MCF 10A (cell line): Measurements from ENCODE around the gene FOXP4. TPM values are rescaled to one million over a fixed set of nuclear protein-coding genes. Genes with fewer than 3 reads are reported as not detected.

Source experiments
- BruUV-seq: library from RNA; stranded (reverse); fragments of 400-500 nt; replicated peaks from 2 replicates; lab custom pipeline; 2021; lab: Mats Ljungman, UMichigan
- CTCF ChIA-PET: fragments of 300-600 bp; sonication (Branson Sonifier 250); formaldehyde crosslinking; extraction: SDS; loops from one replicate; lab custom pipeline; 2021; ENCODE audit warnings: antibody characterized with exemption, inconsistent platforms; lab: Yijun Ruan, JAX
- POLR2A ChIA-PET: fragments of 300-600, 350-650 bp; sonication (Branson Sonifier 250); formaldehyde crosslinking; extraction: SDS; loops from one replicate; lab custom pipeline; 2020; ENCODE audit warnings: antibody characterized with exemption, inconsistent platforms; lab: Yijun Ruan, JAX
- DNase-seq: peaks from one replicate; pipeline ENCODE4 v3.0.0-alpha.2; 2018; ENCODE audit not compliant: unreplicated experiment
- H3K27ac Mint-ChIP-seq: one replicate; pipeline ENCODE4 v1.8.0; 2022; ENCODE audit warnings: mild to moderate bottlenecking, low read depth, mixed read lengths; ENCODE audit not compliant: unreplicated experiment
- H3K27me3 Mint-ChIP-seq: one replicate; pipeline ENCODE4 v1.8.0; 2022; ENCODE audit warnings: mixed read lengths; ENCODE audit not compliant: insufficient read depth, unreplicated experiment
- H3K36me3 Mint-ChIP-seq: one replicate; pipeline ENCODE4 v1.8.0; 2022; ENCODE audit warnings: mild to moderate bottlenecking, moderate library complexity, mixed read lengths; ENCODE audit not compliant: insufficient read depth, unreplicated experiment
- H3K4me1 Mint-ChIP-seq: one replicate; pipeline ENCODE4 v1.8.0; 2022; ENCODE audit warnings: mixed read lengths; ENCODE audit not compliant: insufficient read depth, unreplicated experiment
- H3K4me3 Mint-ChIP-seq: one replicate; pipeline ENCODE4 v1.8.0; 2022; ENCODE audit warnings: mild to moderate bottlenecking, moderate library complexity, mixed read lengths; ENCODE audit not compliant: unreplicated experiment
- H3K9me3 Mint-ChIP-seq: one replicate; pipeline ENCODE4 v1.8.0; 2022; ENCODE audit warnings: mixed read lengths; ENCODE audit not compliant: unreplicated experiment
- intact Hi-C: fragments of 100-400 bp; cut with micrococcal nuclease; formaldehyde crosslinking; loops from 2 replicates; pipeline ENCODE4 v1.14.1; 2022
- total RNA-seq: library from RNA; stranded (reverse); gene quantifications from 2 replicates; pipeline ENCODE4 v1.2.3, GENCODE V29; 2022
- TF ChIP-seq, protein P1 (sequence below): fragments of 200-600 bp; IDR thresholded peaks from one replicate; pipeline ENCODE4 v1.8.0; 2022; ENCODE audit warnings: antibody characterized with exemption, mild to moderate bottlenecking; ENCODE audit not compliant: unreplicated experiment

Gene FOXP4
- total RNA-seq, 1 experiment from 2014 or later, result 16.5 TPM

DNA sequence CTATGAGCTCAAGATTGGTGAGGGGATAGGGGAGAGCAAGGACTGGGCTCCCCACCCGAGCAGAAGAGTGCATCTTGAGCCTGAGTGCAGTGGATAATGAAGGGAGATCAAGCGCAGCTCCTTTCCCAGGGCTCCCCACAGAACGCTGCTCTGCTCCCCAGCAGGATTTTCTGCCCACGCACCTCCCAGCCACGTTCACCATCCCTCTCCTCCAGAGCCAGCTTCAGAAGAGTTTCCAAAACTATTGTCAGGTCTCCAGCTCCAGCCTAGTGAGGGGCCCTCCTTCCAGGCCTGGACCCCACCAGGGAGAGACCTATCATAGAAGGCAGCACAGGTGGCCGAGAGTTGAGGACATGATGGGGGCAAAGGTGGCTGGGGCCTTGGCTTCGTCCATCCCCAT is 34.5 kb downstream of the FOXP4 start:
- H3K4me3 Mint-ChIP-seq, result no peak overlapping the region
- TF ChIP-seq, protein P1, sequence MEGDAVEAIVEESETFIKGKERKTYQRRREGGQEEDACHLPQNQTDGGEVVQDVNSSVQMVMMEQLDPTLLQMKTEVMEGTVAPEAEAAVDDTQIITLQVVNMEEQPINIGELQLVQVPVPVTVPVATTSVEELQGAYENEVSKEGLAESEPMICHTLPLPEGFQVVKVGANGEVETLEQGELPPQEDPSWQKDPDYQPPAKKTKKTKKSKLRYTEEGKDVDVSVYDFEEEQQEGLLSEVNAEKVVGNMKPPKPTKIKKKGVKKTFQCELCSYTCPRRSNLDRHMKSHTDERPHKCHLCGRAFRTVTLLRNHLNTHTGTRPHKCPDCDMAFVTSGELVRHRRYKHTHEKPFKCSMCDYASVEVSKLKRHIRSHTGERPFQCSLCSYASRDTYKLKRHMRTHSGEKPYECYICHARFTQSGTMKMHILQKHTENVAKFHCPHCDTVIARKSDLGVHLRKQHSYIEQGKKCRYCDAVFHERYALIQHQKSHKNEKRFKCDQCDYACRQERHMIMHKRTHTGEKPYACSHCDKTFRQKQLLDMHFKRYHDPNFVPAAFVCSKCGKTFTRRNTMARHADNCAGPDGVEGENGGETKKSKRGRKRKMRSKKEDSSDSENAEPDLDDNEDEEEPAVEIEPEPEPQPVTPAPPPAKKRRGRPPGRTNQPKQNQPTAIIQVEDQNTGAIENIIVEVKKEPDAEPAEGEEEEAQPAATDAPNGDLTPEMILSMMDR, result no peak
- intact Hi-C loops, result no loop called here
- no TSS peak for BruUV-seq
- peaks cover 15% of the 10 kb centered on the region for H3K36me3 Mint-ChIP-seq
- ChIA-PET CTCF (interaction anchor here (0.6 to 3.8 kb wide), 4 partner anchors 22 to 213 kb away, joined by 3 to 16 read pairs (median 8); no protein-coding TSS in a partner anchor), POLR2A (interaction anchor here (1.0 kb wide), 1 partner anchor 36 kb away, joined by 3 read pairs; no protein-coding TSS in a partner anchor)
- H3K4me1 Mint-ChIP-seq, result peaks cover 37% of the 10 kb centered on the region
- H3K27me3 Mint-ChIP-seq, result no peaks in the 10 kb centered on the region
- no peak overlapping the region for H3K27ac Mint-ChIP-seq
- DNase-seq, result no peak
- H3K9me3 Mint-ChIP-seq, result no peaks in the 10 kb centered on the region

DNA sequence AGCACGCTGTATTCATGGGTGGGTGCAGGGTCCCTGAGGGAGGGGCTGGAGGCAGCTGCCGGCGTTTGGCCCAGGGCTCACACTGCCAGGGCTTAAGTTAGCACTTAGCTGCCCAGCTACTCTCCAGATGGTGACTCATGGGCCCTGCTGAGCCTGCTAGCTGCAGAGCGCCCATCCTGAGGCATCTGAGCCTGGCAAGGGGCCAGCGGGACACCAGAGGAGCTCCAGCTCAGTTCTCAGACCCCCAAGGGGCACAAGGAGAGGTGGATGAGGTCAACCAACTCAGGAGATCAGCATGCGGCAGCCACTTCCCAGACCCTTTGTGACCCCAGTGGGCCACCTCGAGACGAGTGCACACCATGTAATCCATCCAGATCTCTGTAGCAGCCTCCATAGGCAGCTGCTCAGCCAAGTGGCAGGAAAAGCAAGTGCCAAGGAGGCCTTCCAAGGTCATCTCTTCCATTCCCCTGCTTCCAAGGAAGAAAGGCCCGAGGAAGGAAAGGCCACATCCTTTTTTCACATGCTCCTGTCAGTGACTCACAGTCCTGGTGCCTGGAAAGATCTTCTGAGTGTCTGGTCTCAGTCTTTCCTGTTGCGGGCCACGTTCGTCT is 35.3 kb downstream of the FOXP4 start:
- Mint-ChIP-seq H3K27ac (peak overlapping the region; percentile 49), H3K4me1 (peaks cover 37% of the 10 kb centered on the region), H3K9me3 (no peaks in the 10 kb centered on the region), H3K4me3 (no peak overlapping the region), H3K27me3 (no peaks in the 10 kb centered on the region), H3K36me3 (peaks cover 15% of the 10 kb centered on the region)
- ChIA-PET POLR2A (no interaction called here), CTCF (interaction anchor here (0.6 to 3.8 kb wide), 4 partner anchors 21 to 213 kb away, joined by 3 to 16 read pairs (median 7); no protein-coding TSS in a partner anchor)
- BruUV-seq, result no TSS peak
- peak; percentile 87 for DNase-seq
- intact Hi-C loops, result no loop called here
- TF ChIP-seq, protein P1, result no peak

DNA sequence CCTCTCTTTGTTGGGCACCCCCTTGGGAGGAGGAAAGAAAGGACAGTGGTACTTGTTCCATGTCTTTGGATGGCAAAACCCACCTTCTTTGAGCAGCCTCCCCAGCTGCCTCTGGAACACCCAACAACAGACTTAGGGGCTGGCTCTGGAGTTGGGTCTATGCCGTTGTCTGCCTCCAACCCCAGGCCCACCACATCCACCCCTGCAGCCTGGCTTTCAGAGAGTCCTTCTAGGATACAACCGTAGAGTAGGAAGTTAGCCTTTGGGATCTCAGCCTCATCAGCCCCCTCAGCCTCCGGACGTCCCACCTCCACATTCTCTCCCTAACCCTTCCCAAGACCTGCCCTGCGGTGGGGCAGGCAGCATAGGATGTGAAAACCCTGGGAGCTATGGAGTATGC is 36.4 kb downstream of the FOXP4 start:
- H3K4me1 Mint-ChIP-seq, result peaks cover 30% of the 10 kb centered on the region
- no peak overlapping the region for H3K4me3 Mint-ChIP-seq
- DNase-seq, result no peak
- ChIA-PET POLR2A (no interaction called here), CTCF (interaction anchor here (0.6 to 3.8 kb wide), 8 partner anchors 20 to 1602 kb away, joined by 3 to 16 read pairs (median 4); no protein-coding TSS in a partner anchor)
- BruUV-seq, result no TSS peak
- H3K27ac Mint-ChIP-seq, result no peak overlapping the region
- H3K36me3 Mint-ChIP-seq, result peaks cover 15% of the 10 kb centered on the region
- H3K9me3 Mint-ChIP-seq, result no peaks in the 10 kb centered on the region
- intact Hi-C loops, result no loop called here
- TF ChIP-seq, protein P1, result no peak
- no peaks in the 10 kb centered on the region for H3K27me3 Mint-ChIP-seq

DNA sequence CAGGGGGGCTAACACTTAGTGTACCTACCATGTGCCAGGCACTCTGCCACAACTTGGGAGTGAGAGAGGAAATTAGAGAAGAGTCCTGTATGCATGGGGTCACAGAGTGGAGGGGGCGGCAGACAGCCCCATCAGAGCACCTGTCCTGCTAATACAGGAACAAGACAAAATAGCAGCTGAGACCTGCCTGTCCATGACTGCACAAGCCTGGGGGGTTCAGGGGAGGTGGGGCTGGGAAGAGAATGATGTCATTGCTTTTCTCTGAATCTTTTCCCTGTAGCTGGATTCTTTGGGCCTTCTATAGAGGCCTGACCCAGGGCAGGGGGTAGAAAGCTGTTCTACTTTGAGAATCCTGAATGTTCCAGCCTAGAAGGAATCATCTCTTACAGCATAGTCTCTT is 37.4 kb downstream of the FOXP4 start:
- no peaks in the 10 kb centered on the region for H3K27me3 Mint-ChIP-seq
- ChIA-PET CTCF (interaction anchor here (0.6 to 1.2 kb wide), 7 partner anchors 8 to 825 kb away, joined by 3 to 5 read pairs (median 4); partner anchors contain the start of gene TOMM6), POLR2A (no interaction called here)

More for the DNA sequence above, 37.4 kb downstream of the FOXP4 start:
- H3K4me3 Mint-ChIP-seq, result no peak overlapping the region
- no peaks in the 10 kb centered on the region for H3K9me3 Mint-ChIP-seq
- H3K4me1 Mint-ChIP-seq, result peaks cover 20% of the 10 kb centered on the region
- DNase-seq, result no peak
- BruUV-seq, result no TSS peak
- H3K36me3 Mint-ChIP-seq, result peaks cover 15% of the 10 kb centered on the region
- H3K27ac Mint-ChIP-seq, result no peak overlapping the region
- intact Hi-C loops, result no loop called here
- TF ChIP-seq, protein P1, result no peak
